ENCODE measurements around the gene OXSR1.
A peak's percentile ranks its signal among the peaks of the same experiment; 100 is the strongest.

The OXSR1 gene

DNA sequence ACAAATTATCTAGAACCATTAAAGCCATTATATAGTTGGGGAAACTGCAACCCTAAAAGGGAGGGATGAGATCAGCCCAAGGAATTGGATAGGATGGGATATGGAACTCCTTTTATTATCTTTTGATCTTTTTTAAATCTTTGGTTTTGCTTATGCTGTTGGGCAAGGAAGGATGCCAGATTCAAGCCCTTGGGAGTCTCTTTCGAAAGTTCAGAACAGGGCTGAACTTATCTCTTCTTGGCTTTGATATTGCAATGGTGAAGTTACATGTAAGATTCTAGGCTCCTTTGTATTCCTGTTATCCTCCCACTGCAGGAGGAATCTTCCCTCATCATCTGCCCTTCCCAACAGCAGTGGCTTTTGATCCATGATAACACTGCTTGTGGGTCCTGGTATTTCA is 90.3 kb downstream of the OXSR1 start:
- peaks cover 54% of the 10 kb centered on the region for H3K36me3 Mint-ChIP-seq (ENCODE audit: low read depth)
- no peaks in the 10 kb centered on the region for H3K4me1 Mint-ChIP-seq
- H3K27me3 Mint-ChIP-seq (ENCODE audit: low read depth): no peaks in the 10 kb centered on the region
- H3K27ac Mint-ChIP-seq: no peak overlapping the region
- TF ChIP-seq, protein P1, sequence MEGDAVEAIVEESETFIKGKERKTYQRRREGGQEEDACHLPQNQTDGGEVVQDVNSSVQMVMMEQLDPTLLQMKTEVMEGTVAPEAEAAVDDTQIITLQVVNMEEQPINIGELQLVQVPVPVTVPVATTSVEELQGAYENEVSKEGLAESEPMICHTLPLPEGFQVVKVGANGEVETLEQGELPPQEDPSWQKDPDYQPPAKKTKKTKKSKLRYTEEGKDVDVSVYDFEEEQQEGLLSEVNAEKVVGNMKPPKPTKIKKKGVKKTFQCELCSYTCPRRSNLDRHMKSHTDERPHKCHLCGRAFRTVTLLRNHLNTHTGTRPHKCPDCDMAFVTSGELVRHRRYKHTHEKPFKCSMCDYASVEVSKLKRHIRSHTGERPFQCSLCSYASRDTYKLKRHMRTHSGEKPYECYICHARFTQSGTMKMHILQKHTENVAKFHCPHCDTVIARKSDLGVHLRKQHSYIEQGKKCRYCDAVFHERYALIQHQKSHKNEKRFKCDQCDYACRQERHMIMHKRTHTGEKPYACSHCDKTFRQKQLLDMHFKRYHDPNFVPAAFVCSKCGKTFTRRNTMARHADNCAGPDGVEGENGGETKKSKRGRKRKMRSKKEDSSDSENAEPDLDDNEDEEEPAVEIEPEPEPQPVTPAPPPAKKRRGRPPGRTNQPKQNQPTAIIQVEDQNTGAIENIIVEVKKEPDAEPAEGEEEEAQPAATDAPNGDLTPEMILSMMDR (IDR thresholded peaks at IDR 0.05; ENCODE audit: unreplicated experiment in 3 of 3): no peak
- no peaks in the 10 kb centered on the region for H3K9me3 Mint-ChIP-seq
- H3K4me3 Mint-ChIP-seq: no peak overlapping the region

DNA sequence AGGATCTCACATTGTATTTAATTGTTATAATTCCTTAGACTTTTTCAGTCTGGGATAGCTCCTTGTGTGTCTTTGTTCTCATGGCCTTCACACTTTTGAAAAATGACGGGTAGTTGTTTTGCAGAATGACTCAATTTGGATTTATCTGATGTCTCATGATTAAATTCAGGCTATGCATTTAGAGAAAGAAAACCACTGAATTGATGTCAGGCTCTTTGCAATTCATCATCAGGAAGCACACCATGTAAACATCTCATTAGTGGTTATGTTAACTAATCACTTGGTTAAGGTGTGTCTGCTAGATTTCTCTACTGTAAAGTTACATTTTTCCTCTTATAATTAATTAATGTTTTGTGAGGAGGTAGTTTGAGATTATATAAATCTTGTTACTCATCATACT is 92.2 kb downstream of the OXSR1 start:
- TF ChIP-seq, protein P1 (IDR thresholded peaks at IDR 0.05; ENCODE audit: unreplicated experiment in 3 of 3): no peak
- Mint-ChIP-seq H3K27me3 (ENCODE audit: low read depth) (no peaks in the 10 kb centered on the region), H3K27ac (no peak overlapping the region), H3K4me1 (no peaks in the 10 kb centered on the region), H3K36me3 (ENCODE audit: low read depth) (peaks cover 44% of the 10 kb centered on the region), H3K4me3 (no peak overlapping the region), H3K9me3 (no peaks in the 10 kb centered on the region)

DNA sequence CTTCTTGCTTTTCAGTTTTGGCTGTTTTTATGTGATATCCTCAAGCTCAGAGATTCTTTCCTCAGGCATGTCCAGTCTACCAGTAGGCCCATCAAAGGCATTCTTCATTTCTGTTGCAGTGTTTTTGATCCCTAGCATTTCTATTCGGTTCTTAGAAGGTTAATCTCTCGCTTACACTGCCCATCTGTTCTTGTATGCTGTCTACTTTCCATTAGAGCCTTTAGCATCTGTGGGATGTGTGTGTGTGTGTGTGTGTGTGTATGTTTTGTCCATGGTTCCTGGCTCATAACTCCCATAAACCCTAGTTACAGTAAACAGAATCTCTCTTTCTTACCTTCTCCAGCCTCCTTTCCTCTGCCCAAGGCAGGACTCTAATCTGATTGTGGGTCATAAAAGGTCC is 95.1 kb downstream of the OXSR1 start:
- Mint-ChIP-seq H3K4me1 (peaks cover 18% of the 10 kb centered on the region), H3K9me3 (no peaks in the 10 kb centered on the region), H3K36me3 (ENCODE audit: low read depth) (peaks cover 17% of the 10 kb centered on the region), H3K27me3 (ENCODE audit: low read depth) (no peaks in the 10 kb centered on the region), H3K4me3 (no peak overlapping the region), H3K27ac (no peak overlapping the region)
- TF ChIP-seq, protein P1 (IDR thresholded peaks at IDR 0.05; ENCODE audit: unreplicated experiment in 3 of 3): no peak

DNA sequence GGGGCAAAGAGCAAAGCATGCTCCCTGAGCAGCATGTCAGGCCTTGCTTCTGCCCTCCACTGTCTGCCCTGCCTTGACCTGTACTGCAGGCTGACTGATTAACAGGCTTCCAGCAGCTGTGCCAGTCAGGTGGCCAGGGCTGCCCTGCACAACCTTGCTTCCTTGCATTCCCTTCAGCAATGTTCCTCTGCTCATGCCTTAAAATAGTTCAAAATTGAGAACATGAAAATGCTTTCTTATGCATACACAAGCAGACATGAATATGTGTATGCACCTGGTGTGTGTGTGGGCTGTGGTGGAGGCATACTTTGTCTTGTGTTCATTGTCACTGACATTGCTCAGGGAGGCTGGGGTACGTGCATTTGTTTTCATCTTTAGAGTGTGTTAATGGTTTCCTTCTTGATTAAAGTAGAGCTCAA is 99.0 kb downstream of the OXSR1 start:
- Mint-ChIP-seq H3K4me1 (peaks cover 24% of the 10 kb centered on the region), H3K36me3 (ENCODE audit: low read depth) (peaks cover 12% of the 10 kb centered on the region), H3K4me3 (no peak overlapping the region), H3K9me3 (no peaks in the 10 kb centered on the region), H3K27ac (peak overlapping the region; percentile 5 to 54 (median 48)), H3K27me3 (ENCODE audit: low read depth) (no peaks in the 10 kb centered on the region)
- TF ChIP-seq, protein P1 (IDR thresholded peaks at IDR 0.05; ENCODE audit: unreplicated experiment in 3 of 3): no peak

DNA sequence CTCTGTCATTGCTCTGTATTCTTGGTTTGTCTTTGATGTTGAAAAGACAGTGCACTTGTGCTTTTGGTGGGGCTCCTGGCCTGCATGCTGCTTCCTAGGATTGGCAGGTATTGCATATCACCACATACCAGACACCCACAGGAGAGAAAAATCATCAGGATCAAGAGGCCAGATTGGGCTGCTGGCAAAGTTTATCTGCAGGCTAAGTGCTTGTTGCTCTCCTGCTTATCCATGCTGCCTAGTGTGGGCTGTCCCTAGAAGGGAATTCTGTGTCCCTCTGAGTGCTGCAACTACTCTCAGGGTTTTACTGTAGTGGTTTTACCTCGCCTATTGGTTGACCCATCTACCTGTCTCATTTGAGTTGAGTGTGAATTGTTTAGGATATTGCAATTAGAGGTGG is 99.4 kb downstream of the OXSR1 start:
- Mint-ChIP-seq H3K27ac (peak overlapping the region; percentile 5 to 54 (median 48)), H3K9me3 (no peaks in the 10 kb centered on the region), H3K4me3 (no peak overlapping the region), H3K36me3 (ENCODE audit: low read depth) (peaks cover 12% of the 10 kb centered on the region), H3K27me3 (ENCODE audit: low read depth) (no peaks in the 10 kb centered on the region), H3K4me1 (peaks cover 24% of the 10 kb centered on the region)
- TF ChIP-seq, protein P1 (IDR thresholded peaks at IDR 0.05; ENCODE audit: unreplicated experiment in 3 of 3): no peak

DNA sequence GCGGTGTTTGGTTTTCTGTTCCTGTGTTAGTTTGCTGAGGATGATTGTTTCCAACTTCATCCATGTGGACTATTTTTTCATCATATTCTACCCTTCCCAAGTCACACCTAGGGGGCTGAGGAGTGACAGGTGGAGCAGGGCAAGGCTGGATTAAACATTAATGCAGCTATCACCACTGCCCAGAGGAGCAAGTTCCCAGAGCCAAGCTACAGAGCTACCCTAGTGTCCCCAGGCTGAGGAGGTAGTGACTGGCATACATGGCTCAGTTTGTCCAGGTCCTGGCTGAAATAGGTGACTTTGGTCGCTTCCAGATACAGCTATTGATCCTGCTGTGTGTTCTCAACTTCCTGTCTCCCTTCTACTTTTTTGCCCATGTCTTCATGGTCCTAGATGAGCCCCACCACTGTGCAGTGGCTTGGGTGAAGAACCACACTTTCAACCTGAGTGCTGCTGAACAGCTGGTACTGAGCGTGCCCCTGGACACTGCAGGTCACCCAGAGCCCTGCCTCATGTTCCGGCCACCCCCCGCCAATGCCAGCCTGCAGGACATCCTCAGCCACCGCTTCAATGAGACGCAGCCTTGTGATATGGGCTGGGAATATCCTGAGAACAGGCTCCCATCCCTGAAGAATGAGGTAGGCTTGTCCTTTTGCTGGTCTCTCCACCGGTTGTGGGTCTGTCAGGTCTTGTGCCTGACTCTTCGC is 100.4 kb downstream of the OXSR1 start, which contains the start of gene SLC22A13:
Gene SLC22A13, plus strand, starts transcription at position 209 of the 704 bp plus-strand sequence. Its CDS starts 49 bp downstream, at position 258.
- Mint-ChIP-seq H3K27ac (peak within 1 kb of the TSS; percentile 5 to 65 (median 48)), H3K27me3 (ENCODE audit: low read depth) (no peaks in the 10 kb centered on the region), H3K4me1 (peaks cover 24% of the 10 kb centered on the region), H3K4me3 (peak within 1 kb of the TSS in 1 of 3 experiments; percentile 4), H3K9me3 (no peaks in the 10 kb centered on the region), H3K36me3 (ENCODE audit: low read depth) (peaks cover 7% of the 10 kb centered on the region)
- TF ChIP-seq, protein P1 (IDR thresholded peaks at IDR 0.05; ENCODE audit: unreplicated experiment in 3 of 3): no peak
